PC-3 (cell line): ENCODE measurements around the gene HHAT. TPM values are rescaled to one million over a fixed set of nuclear protein-coding genes. Genes with fewer than 3 reads are reported as not detected.

Experiments
- ATAC-seq: fragments of 200-7000 bp; cut with Tn5 transposase; 2 replicates; pipeline ENCODE4 v1.9.1; 2020; ENCODE audit warnings: mild to moderate bottlenecking, moderate library complexity
- BruUV-seq: library from RNA; stranded (reverse); fragments of 400-500 nt; replicated peaks from 2 replicates; lab custom pipeline; 2021; lab: Mats Ljungman, UMichigan
- CTCF ChIA-PET: fragments of 300-600 bp; sonication (Branson Sonifier 250); formaldehyde crosslinking; loops from one replicate; lab custom pipeline; 2022; ENCODE audit warnings: antibody characterized with exemption; lab: Charles Lee
- POLR2A ChIA-PET: fragments of 300-600 bp; sonication (Branson Sonifier 250); formaldehyde crosslinking; loops from one replicate; lab custom pipeline; 2022; ENCODE audit warnings: antibody characterized with exemption; ENCODE audit not compliant: unreplicated experiment; lab: Charles Lee
- DNase-seq: peaks from one replicate; pipeline ENCODE4 v3.0.0-alpha.2; 2015
- H2AFZ ChIP-seq: fragments of 300-600 bp; sonication (generic); 2 replicates; pipeline ENCODE4 v1.6.0; 2016; ENCODE audit warnings: antibody characterized with exemption, low read length
- H3F3A ChIP-seq: fragments of 300-600 bp; sonication (generic); one replicate; pipeline ENCODE4 v1.6.0; 2017; ENCODE audit warnings: antibody characterized with exemption, low read length, control low read depth, mild to moderate bottlenecking; ENCODE audit not compliant: unreplicated experiment
- H3K27ac ChIP-seq: fragments of 300-600 bp; sonication (generic); 2 replicates; pipeline ENCODE4 v1.5.1; 2016; ENCODE audit warnings: mild to moderate bottlenecking, low read length
- H3K27me3 ChIP-seq: fragments of 300-600 bp; sonication (generic); 2 replicates; pipeline ENCODE4 v1.6.1; 2016; ENCODE audit warnings: low read length, mixed read lengths
- H3K36me3 ChIP-seq: fragments of 300-600 bp; sonication (generic); 2 replicates; pipeline ENCODE4 v1.6.1; 2016; ENCODE audit warnings: low read depth, mixed run types, low read length, mixed read lengths
- H3K4me1 ChIP-seq: fragments of 300-600 bp; sonication (generic); 2 replicates; pipeline ENCODE4 v1.5.1; 2016; ENCODE audit warnings: low read length; ENCODE audit not compliant: insufficient read depth
- H3K4me2 ChIP-seq: fragments of 300-600 bp; sonication (generic); 2 replicates; pipeline ENCODE4 v1.6.0; 2016; ENCODE audit warnings: low read length
- H3K4me3 ChIP-seq: fragments of 300-600 bp; sonication (generic); 2 replicates; pipeline ENCODE4 v1.5.1; 2016; ENCODE audit warnings: mild to moderate bottlenecking, low read length, mixed read lengths
- H3K79me2 ChIP-seq: fragments of 300-600 bp; sonication (generic); 2 replicates; pipeline ENCODE4 v1.6.1; 2017; ENCODE audit warnings: low read length, mixed read lengths
- H3K9ac ChIP-seq: fragments of 300-600 bp; sonication (generic); 2 replicates; pipeline ENCODE4 v1.6.0; 2016; ENCODE audit warnings: mild to moderate bottlenecking, low read length
- H3K9me2 ChIP-seq: fragments of 300-600 bp; sonication (generic); replicated peaks from 2 replicates; pipeline ENCODE4 v1.6.1; 2016; ENCODE audit warnings: mixed run types, low read length, mixed read lengths
- H3K9me3 ChIP-seq: fragments of 300-600 bp; sonication (generic); 2 replicates; pipeline ENCODE4 v1.6.1; 2016; ENCODE audit warnings: low read length, mixed read lengths
- H4K20me1 ChIP-seq: fragments of 300-600 bp; sonication (generic); 2 replicates; pipeline ENCODE4 v1.6.1; 2016; ENCODE audit warnings: low read length, mixed read lengths
- EZH2 ChIP-seq: fragments of 300-600 bp; sonication (generic); IDR thresholded peaks from one replicate; pipeline ENCODE4 v1.6.1; 2017; ENCODE audit warnings: antibody characterized with exemption, mild to moderate bottlenecking, low read length; ENCODE audit not compliant: unreplicated experiment
- EZH2phosphoT487 ChIP-seq: fragments of 300-600 bp; sonication (generic); IDR thresholded peaks from 2 replicates; pipeline ENCODE4 v1.6.1; 2018; ENCODE audit warnings: mild to moderate bottlenecking, antibody characterized with exemption, low read length, borderline replicate concordance
- intact Hi-C: fragments of 100-400 bp; cut with micrococcal nuclease; formaldehyde crosslinking; loops from 2 replicates; pipeline ENCODE4 v1.9.0; 2023
- total RNA-seq: library from RNA; depleted of rRNA; stranded (reverse); fragments of >200 nt; gene quantifications from 2 replicates; pipeline ENCODE4 v1.2.3, GENCODE V29; 2014
- TF ChIP-seq, protein P1 (sequence below): fragments of 300-600 bp; sonication (generic); conservative IDR thresholded peaks from 2 replicates; pipeline ENCODE4 v1.5.1; 2017; ENCODE audit warnings: antibody characterized with exemption, low read depth, mild to moderate bottlenecking, low read length

Gene HHAT
- total RNA-seq, 1 experiment from 2014 or later, result 3.4 TPM

DNA sequence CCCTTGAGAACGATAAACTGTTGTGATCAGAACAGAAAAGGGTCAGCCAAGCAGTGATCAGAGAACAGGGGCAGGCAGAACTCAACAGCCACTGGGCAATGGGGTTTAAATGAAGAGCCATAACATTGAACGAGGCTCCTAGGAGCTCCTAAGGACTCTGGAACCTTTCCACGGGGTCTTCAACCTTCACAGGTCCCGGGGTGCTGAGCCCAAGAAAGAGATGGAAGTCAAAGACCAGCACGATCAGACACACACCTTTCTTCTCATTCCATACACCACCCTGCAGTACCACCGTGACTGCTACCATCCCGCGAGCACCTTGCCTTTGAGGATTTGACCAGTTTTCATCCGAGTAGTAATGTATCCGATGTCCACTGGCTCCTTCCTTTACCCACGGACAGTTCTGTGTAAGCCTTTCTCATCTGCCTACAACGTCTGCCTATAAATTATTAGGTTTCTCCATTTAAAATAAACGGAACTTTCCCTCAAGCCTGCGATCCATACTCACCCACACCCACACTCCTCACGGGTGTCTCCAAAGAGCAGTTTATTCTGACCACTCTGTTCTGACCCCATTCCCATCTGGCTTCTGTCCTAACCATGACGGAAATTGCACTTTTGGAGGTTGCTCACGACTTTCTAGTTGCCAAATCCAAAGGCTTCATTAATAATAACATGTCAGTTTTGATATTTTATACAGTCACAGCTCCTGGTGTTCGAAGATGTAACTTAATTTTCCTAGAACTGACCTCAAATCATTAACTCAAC is 16.8 kb upstream of the HHAT start:
- Histone ChIP-seq H3K9me3 (no peaks in the 10 kb centered on the region), H3K27me3 (0 out of 2 replicates have a peak, but pooled peaks cover 2% of the 10 kb centered on the region), H3K27ac (no peak overlapping the region), H2AFZ (peak overlapping the region; percentile 89), H3K36me3 (no peaks in the 10 kb centered on the region), H3K4me3 (peak overlapping the region; percentile 68), H3F3A (no peaks in the 10 kb centered on the region), H3K4me1 (0 out of 2 replicates have a peak, but pooled peaks cover 5% of the 10 kb centered on the region), H3K9ac (no peak overlapping the region), H4K20me1 (no peaks in the 10 kb centered on the region), H3K4me2 (peak overlapping the region; percentile 88), H3K9me2 (no peaks in the 10 kb centered on the region), H3K79me2 (no peaks in the 10 kb centered on the region)
- ATAC-seq, result peak; percentile 4; the same call in 1 of the 2 replicates
- DNase-seq, result no peak
- BruUV-seq, result no TSS peak
- POLR2A ChIA-PET, result interaction anchor here (0.6 kb wide), 1 partner anchor 64 kb away, joined by 5 read pairs; no protein-coding TSS in a partner anchor
- intact Hi-C loops, result loop anchor here (1.0 to 10.0 kb wide), 6 partner anchors 73 to 437 kb away; no protein-coding TSS in a partner anchor
- no peak for TF ChIP-seq EZH2phosphoT487
- no peak for TF ChIP-seq EZH2
- TF ChIP-seq, protein P1, sequence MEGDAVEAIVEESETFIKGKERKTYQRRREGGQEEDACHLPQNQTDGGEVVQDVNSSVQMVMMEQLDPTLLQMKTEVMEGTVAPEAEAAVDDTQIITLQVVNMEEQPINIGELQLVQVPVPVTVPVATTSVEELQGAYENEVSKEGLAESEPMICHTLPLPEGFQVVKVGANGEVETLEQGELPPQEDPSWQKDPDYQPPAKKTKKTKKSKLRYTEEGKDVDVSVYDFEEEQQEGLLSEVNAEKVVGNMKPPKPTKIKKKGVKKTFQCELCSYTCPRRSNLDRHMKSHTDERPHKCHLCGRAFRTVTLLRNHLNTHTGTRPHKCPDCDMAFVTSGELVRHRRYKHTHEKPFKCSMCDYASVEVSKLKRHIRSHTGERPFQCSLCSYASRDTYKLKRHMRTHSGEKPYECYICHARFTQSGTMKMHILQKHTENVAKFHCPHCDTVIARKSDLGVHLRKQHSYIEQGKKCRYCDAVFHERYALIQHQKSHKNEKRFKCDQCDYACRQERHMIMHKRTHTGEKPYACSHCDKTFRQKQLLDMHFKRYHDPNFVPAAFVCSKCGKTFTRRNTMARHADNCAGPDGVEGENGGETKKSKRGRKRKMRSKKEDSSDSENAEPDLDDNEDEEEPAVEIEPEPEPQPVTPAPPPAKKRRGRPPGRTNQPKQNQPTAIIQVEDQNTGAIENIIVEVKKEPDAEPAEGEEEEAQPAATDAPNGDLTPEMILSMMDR, result no peak
- CTCF ChIA-PET, result interaction anchor here (0.6 to 1.4 kb wide), 5 partner anchors 10 to 214 kb away, joined by 4 to 8 read pairs (median 6); no protein-coding TSS in a partner anchor

DNA sequence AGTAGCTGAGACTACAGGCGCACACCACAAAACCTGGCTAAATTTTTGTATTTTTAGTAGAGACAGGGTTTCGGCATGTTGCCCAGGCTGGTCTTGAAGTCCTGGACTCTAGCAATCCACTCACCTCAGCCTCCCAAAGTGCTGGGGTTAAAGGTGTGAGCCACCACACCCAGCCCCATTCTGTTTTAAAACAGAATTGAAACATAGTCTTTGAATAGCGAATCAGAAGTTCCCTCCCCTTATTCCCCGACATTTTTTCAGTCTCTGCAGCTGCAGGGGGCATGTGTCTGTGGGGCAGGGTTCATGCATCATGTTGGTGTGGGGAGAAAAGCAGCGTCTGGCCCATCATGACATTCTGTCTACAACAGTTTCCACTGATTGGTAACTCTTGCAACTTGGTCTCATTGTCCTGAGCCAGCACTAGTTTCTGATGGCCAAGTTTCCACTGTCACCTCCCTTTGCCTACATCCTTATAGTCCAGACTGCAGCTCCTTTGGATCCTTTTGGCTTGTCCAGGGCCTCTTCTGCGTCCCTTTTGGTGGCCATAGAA is 15.6 kb upstream of the HHAT start:
- no peaks in the 10 kb centered on the region for H3F3A ChIP-seq
- ATAC-seq (no peak), DNase-seq (no peak)
- H4K20me1 ChIP-seq, result no peaks in the 10 kb centered on the region
- H3K27me3 ChIP-seq, result 0 out of 2 replicates have a peak, but pooled peaks cover 2% of the 10 kb centered on the region
- intact Hi-C loops, result loop anchor here (5.0 to 10.0 kb wide), 3 partner anchors 89 to 438 kb away; no protein-coding TSS in a partner anchor
- H3K27ac ChIP-seq, result no peak overlapping the region
- H3K4me2 ChIP-seq, result no peak overlapping the region
- TF ChIP-seq, protein P1, result no peak
- no peak for TF ChIP-seq EZH2phosphoT487
- no peak for TF ChIP-seq EZH2
- H3K36me3 ChIP-seq, result no peaks in the 10 kb centered on the region
- 0 out of 2 replicates have a peak, but pooled peaks cover 5% of the 10 kb centered on the region for H3K4me1 ChIP-seq
- H3K9me3 ChIP-seq, result no peaks in the 10 kb centered on the region
- ChIA-PET CTCF (no interaction called here), POLR2A (no interaction called here)
- H3K9me2 ChIP-seq, result no peaks in the 10 kb centered on the region
- no peaks in the 10 kb centered on the region for H3K79me2 ChIP-seq
- BruUV-seq, result no TSS peak
- no peak overlapping the region for H3K9ac ChIP-seq
- no peak overlapping the region for H2AFZ ChIP-seq
- H3K4me3 ChIP-seq, result no peak overlapping the region
